GM12878 (cell line): ENCODE results near the gene CDC42EP3. TPM values are rescaled to one million over a fixed set of nuclear protein-coding genes. Genes with fewer than 3 reads are reported as not detected.

Experiments used
- BACH1 ChIP-seq: fragments of 450-650 bp; IDR thresholded peaks from 2 replicates; pipeline ENCODE4 v1.6.1; 2017; ENCODE audit warnings: mild to moderate bottlenecking, borderline replicate concordance
- BCL11A ChIP-seq: IDR thresholded peaks from 2 replicates; pipeline ENCODE4 v1.6.1; 2011; ENCODE audit warnings: low read depth, low read length
- CHD2 ChIP-seq: IDR thresholded peaks from 2 replicates; pipeline ENCODE4 v1.6.1; 2011; ENCODE audit warnings: low read depth, low read length, improper control_type of control experiment, borderline replicate concordance
- CHD4 ChIP-seq: fragments of 200-600 bp; sonication (generic); IDR thresholded peaks from 2 replicates; pipeline ENCODE4 v1.6.1; 2016; ENCODE audit warnings: mild to moderate bottlenecking
- CTCF ChIP-seq, 3 experiments: IDR thresholded peaks in 2 of 3; conservative IDR thresholded peaks in 1 of 3; 2 replicates each; pipeline ENCODE4 v1.5.1; 2011; ENCODE audit warnings: low read depth in 3 of 3, low read length in 3 of 3, mild to moderate bottlenecking in 3 of 3, control low read depth in 2 of 3, moderate library complexity in 2 of 3, inconsistent platforms in 1 of 3, mixed read lengths in 1 of 3; ENCODE audit not compliant: control insufficient read depth in 2 of 3, insufficient read depth in 1 of 3; ENCODE audit errors: extremely low read depth in 1 of 3
- EP300 ChIP-seq, 2 experiments: fragments of 150-350 bp in 1 of 2; IDR thresholded peaks; 2 replicates each; pipeline ENCODE4 v1.6.1; 2011 to 2012; ENCODE audit warnings: low read depth in 2 of 2, low read length in 2 of 2, borderline replicate concordance in 1 of 2, improper control_type of control experiment in 1 of 2, inconsistent platforms in 1 of 2; ENCODE audit not compliant: control insufficient read depth in 1 of 2
- EZH2 ChIP-seq: IDR thresholded peaks from 2 replicates; pipeline ENCODE4 v1.6.1; 2012; ENCODE audit warnings: low read depth, mild to moderate bottlenecking, control low read depth, inconsistent platforms, low read length, borderline replicate concordance; ENCODE audit not compliant: control insufficient read depth
- FOS ChIP-seq: IDR thresholded peaks from 3 replicates; pipeline ENCODE4 v1.6.1; 2011; ENCODE audit warnings: borderline replicate concordance; ENCODE audit not compliant: insufficient read length; ENCODE audit errors: extremely low read depth
- GABPA ChIP-seq: IDR thresholded peaks from 2 replicates; pipeline ENCODE4 v1.6.1; 2014; ENCODE audit warnings: antibody characterized with exemption, low read depth, mild to moderate bottlenecking, inconsistent platforms
- JUNB ChIP-seq: IDR thresholded peaks from 2 replicates; pipeline ENCODE4 v1.6.1; 2016; ENCODE audit warnings: antibody characterized with exemption, mild to moderate bottlenecking
- MYC ChIP-seq: IDR thresholded peaks from 2 replicates; pipeline ENCODE4 v1.6.1; 2011; ENCODE audit warnings: mild to moderate bottlenecking, low read length, moderate library complexity, inconsistent platforms; ENCODE audit not compliant: insufficient read depth, insufficient replicate concordance, insufficient read length, severe bottlenecking
- NR2C1 ChIP-seq: fragments of 450-650 bp; IDR thresholded peaks from 2 replicates; pipeline ENCODE4 v1.6.1; 2017; ENCODE audit warnings: antibody characterized with exemption, mild to moderate bottlenecking, moderate library complexity
- NR2F1 ChIP-seq: fragments of 450-650 bp; conservative IDR thresholded peaks from 2 replicates; pipeline ENCODE4 v1.6.1; 2017; ENCODE audit warnings: mild to moderate bottlenecking
- PAX5 ChIP-seq: IDR thresholded peaks from 2 replicates; pipeline ENCODE4 v1.6.1; 2011; ENCODE audit warnings: low read depth, low read length, borderline replicate concordance
- PML ChIP-seq: IDR thresholded peaks from 2 replicates; pipeline ENCODE4 v1.6.1; 2012; ENCODE audit warnings: low read length, inconsistent platforms
- POLR2AphosphoS5 ChIP-seq: IDR thresholded peaks from 2 replicates; pipeline ENCODE4 v1.6.1; 2011; ENCODE audit warnings: mild to moderate bottlenecking, low read length, inconsistent platforms
- RFX5 ChIP-seq: IDR thresholded peaks from 2 replicates; pipeline ENCODE4 v1.6.1; 2011; ENCODE audit warnings: low read depth, low read length, improper control_type of control experiment
- SMC3 ChIP-seq: IDR thresholded peaks from 2 replicates; pipeline ENCODE4 v1.6.1; 2011; ENCODE audit warnings: low read length, improper control_type of control experiment, borderline replicate concordance
- SRF ChIP-seq, 2 experiments: IDR thresholded peaks; 2 replicates each; pipeline ENCODE4 v1.6.1; 2011; ENCODE audit warnings: low read depth in 2 of 2, low read length in 2 of 2, mild to moderate bottlenecking in 1 of 2, moderate library complexity in 1 of 2
- TCF3 ChIP-seq: IDR thresholded peaks from 2 replicates; pipeline ENCODE4 v1.6.1; 2012; ENCODE audit warnings: low read depth, mild to moderate bottlenecking, low read length, borderline replicate concordance; ENCODE audit not compliant: insufficient read depth
- WRNIP1 ChIP-seq: IDR thresholded peaks from 2 replicates; pipeline ENCODE4 v1.6.1; 2011; ENCODE audit warnings: low read depth, low read length, improper control_type of control experiment, borderline replicate concordance
- polyA plus RNA-seq, 11 experiments: library from polyadenylated mRNA; depleted of rRNA in 4 of 11; unstranded in 6 of 11; stranded (reverse) in 5 of 11; fragments of >200 nt; fragmentation: Nextera tagmentation in 4 of 11; fragmentation: Illumina TruSeq in 1 of 11; extraction: Ambion mirVana in 4 of 11; extraction: Trizol in 1 of 11; gene quantifications; 1 replicate in 1 of 11; 2 replicates in 10 of 11; pipeline versions ENCODE4 v1.2.1 to v1.2.3, GENCODE V29; 2011 to 2016; ENCODE audit warnings: inconsistent platforms in 2 of 11, missing spikeins in 2 of 11, low read depth in 1 of 11
- total RNA-seq, 4 experiments: library from RNA; depleted of rRNA in 3 of 4; stranded (reverse); fragments of >200 nt in 3 of 4; fragmentation: Illumina TruSeq in 1 of 4; extraction: Trizol in 1 of 4; gene quantifications; 2 replicates each; pipeline versions ENCODE4 v1.2.1 to v1.2.3, GENCODE V29; 2013 to 2021
- TF ChIP-seq, protein P1 (sequence below): fragments of 450-650 bp; formaldehyde crosslinking; IDR thresholded peaks from 2 replicates; pipeline ENCODE4 v1.4.0; 2020; ENCODE audit warnings: mild to moderate bottlenecking, moderate library complexity
- TF ChIP-seq, protein P2 (sequence below): IDR thresholded peaks from 2 replicates; pipeline ENCODE4 v1.6.1; 2012; ENCODE audit warnings: low read length, inconsistent platforms

Gene CDC42EP3
- total and polyA plus RNA-seq, 10 of the 15 experiments (the other 5 are each of a cell fraction or from before 2014, with no cell fraction given), result 11.8 to 86.9 (median 52.9) TPM

DNA sequence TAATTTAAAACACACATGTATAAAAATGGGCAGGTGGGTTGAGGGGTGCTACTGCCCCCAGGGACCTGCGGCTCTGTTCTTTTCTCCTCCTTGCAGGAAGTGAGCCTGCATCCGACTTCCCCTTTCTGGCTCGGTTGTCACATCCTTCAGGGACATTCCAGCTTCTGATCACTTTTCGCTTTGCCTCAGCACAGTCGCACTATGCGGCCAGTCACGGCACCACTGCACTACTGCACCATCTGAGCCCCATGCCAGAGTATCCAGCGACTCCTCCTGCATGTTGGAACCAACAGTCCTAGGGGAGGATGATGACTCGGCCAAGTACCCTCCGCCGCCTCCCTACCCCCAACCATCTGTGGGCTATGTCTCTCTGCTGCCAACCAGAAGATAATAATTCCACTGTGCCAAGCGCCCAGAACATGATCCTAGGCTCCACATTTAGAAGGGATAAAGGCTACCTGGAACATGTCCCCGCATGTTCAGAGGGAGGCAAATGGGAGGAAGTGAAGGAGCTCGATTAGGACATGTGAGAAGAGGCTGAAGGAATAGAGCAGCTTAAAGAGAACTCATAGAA is 17.6 kb downstream of the CDC42EP3 start (continued):
- TF ChIP-seq CTCF (IDR thresholded peaks at IDR 0.05 in 2 of 3, conservative IDR thresholded peaks at IDR 0.05 in 1 of 3; ENCODE audit: control insufficient read depth in 2 of 3, extremely low read depth in 1 of 3, insufficient read depth in 1 of 3, low read depth in 3 of 3, low read length in 3 of 3) (no peak), BCL11A (peak; percentile 89), POLR2AphosphoS5 (peak; percentile 93), SMC3 (peak; percentile 15; the same call in 1 of the 2 replicates), EZH2 (no peak), CHD4 (no peak), EP300 (IDR thresholded peaks at IDR 0.05; ENCODE audit: borderline replicate concordance in 1 of 2, control insufficient read depth in 1 of 2, low read depth in 2 of 2, low read length in 2 of 2) (peak; percentile 91 to 94), MYC (no peak), PML (peak; percentile 91), FOS (no peak), SRF (IDR thresholded peaks at IDR 0.05; ENCODE audit: low read depth in 2 of 2, low read length in 2 of 2) (0 out of 4 replicates have a peak, but pooled peaks of 1 of the 2 experiments have one; percentile 51), CHD2 (no peak), RFX5 (no peak), GABPA (peak; percentile 49; the same call in 1 of the 2 replicates), BACH1 (peak; percentile 85; the same call in 1 of the 2 replicates), NR2F1 (no peak), TCF3 (peak; percentile 84; the same call in 1 of the 2 replicates), WRNIP1 (0 out of 2 replicates have a peak, but pooled peaks have one; percentile 66), NR2C1 (no peak), JUNB (peak; percentile 84), PAX5 (peak; percentile 90)
- TF ChIP-seq, protein P1, sequence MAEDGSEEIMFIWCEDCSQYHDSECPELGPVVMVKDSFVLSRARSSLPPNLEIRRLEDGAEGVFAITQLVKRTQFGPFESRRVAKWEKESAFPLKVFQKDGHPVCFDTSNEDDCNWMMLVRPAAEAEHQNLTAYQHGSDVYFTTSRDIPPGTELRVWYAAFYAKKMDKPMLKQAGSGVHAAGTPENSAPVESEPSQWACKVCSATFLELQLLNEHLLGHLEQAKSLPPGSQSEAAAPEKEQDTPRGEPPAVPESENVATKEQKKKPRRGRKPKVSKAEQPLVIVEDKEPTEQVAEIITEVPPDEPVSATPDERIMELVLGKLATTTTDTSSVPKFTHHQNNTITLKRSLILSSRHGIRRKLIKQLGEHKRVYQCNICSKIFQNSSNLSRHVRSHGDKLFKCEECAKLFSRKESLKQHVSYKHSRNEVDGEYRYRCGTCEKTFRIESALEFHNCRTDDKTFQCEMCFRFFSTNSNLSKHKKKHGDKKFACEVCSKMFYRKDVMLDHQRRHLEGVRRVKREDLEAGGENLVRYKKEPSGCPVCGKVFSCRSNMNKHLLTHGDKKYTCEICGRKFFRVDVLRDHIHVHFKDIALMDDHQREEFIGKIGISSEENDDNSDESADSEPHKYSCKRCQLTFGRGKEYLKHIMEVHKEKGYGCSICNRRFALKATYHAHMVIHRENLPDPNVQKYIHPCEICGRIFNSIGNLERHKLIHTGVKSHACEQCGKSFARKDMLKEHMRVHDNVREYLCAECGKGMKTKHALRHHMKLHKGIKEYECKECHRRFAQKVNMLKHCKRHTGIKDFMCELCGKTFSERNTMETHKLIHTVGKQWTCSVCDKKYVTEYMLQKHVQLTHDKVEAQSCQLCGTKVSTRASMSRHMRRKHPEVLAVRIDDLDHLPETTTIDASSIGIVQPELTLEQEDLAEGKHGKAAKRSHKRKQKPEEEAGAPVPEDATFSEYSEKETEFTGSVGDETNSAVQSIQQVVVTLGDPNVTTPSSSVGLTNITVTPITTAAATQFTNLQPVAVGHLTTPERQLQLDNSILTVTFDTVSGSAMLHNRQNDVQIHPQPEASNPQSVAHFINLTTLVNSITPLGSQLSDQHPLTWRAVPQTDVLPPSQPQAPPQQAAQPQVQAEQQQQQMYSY (CRISPR knock-in tag), result no peak
- TF ChIP-seq, protein P2, sequence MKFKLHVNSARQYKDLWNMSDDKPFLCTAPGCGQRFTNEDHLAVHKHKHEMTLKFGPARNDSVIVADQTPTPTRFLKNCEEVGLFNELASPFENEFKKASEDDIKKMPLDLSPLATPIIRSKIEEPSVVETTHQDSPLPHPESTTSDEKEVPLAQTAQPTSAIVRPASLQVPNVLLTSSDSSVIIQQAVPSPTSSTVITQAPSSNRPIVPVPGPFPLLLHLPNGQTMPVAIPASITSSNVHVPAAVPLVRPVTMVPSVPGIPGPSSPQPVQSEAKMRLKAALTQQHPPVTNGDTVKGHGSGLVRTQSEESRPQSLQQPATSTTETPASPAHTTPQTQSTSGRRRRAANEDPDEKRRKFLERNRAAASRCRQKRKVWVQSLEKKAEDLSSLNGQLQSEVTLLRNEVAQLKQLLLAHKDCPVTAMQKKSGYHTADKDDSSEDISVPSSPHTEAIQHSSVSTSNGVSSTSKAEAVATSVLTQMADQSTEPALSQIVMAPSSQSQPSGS, result peak; percentile 82; the same call in 1 of the 2 replicates
